ENCODE measurements around the gene CANT1. TPM values are rescaled to one million over a fixed set of nuclear protein-coding genes. Genes with fewer than 3 reads are reported as not detected.

Gene CANT1
- polyA plus RNA-seq, 3 donors = 38.7 to 45.1 (median 39.2) TPM

DNA sequence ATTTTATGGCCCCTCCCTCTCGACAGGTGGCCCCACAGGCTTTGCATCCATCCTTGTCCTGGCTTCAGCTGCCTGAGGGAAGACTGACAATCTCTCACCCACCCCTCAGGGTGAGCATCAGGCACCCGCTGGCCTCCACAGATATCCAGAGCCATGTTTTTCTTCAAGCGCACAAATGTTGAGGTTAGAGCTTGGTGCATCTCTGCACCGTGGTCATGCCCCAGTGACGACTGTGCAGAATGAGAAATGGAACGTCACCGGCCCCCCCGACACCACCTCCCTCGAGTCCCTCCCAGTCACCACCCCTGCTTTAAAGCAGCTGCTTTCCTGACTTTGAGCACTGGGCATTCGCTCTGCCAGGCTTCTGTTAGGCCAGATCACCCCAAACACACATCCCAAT lies 64.6 kb downstream of the CANT1 start:
- DNase-seq (ENCODE audit: low read depth in 3 of 3, low spot score in 2 of 3) = no peak

DNA sequence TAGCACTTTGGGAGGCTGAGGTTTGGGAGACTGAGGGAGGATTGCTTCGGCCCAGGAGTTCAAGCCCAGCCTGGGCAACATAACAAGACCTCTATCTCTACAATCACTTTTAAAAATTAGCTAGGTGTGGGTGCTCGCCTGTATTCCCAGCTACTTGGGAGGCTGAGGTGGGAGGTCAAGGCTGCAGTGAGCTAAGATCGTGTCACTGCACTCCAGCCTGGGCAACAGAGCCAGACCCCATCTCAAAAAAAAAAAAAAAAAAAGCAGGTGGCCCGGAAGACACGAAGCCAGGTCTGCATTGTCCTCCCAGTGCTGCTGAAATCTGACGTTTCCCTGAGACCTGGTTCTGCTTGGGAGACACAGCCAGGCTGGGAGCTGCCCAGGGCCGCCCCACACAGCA lies 65.5 kb downstream of the CANT1 start:
- no peak for DNase-seq (ENCODE audit: low read depth in 3 of 3, low spot score in 2 of 3)

Other genes with a start within 250 kb of the CANT1 start
- gene CYTH1, start 227.5 kb downstream of the CANT1 start, polyA plus RNA-seq (ENCODE audit: insufficient read length in 3 of 3) = 10 to 100 TPM; 21.1 to 24.3 (median 21.8) TPM
- gene USP36, start 168.9 kb downstream of the CANT1 start, polyA plus RNA-seq (ENCODE audit: insufficient read length in 3 of 3) = 10 to 100 TPM; 32.8 to 39.4 (median 38.6) TPM
- gene CEP295NL, start 106.6 kb downstream of the CANT1 start, polyA plus RNA-seq (ENCODE audit: insufficient read length in 3 of 3) = under 1 TPM in 2 of 3 donors, not detected in 1; 0.07 to 0.24 TPM
- gene TIMP2, start 84.4 kb downstream of the CANT1 start, polyA plus RNA-seq (ENCODE audit: insufficient read length in 3 of 3) = 100 to 1,000 TPM; 143 to 162 (median 143) TPM
- gene LGALS3BP, start 29.8 kb downstream of the CANT1 start, polyA plus RNA-seq (ENCODE audit: insufficient read length in 3 of 3) = 100 to 1,000 TPM; 100 to 126 (median 115) TPM
- gene C1QTNF1, start 14.4 kb upstream of the CANT1 start, polyA plus RNA-seq (ENCODE audit: insufficient read length in 3 of 3) = 1 to 10 TPM; 1.5 to 2.7 (median 2.5) TPM
- gene ENGASE, start 65.1 kb upstream of the CANT1 start, polyA plus RNA-seq (ENCODE audit: insufficient read length in 3 of 3) = 10 to 100 TPM in 2 of 3 donors, 1 to 10 TPM in 1; 6.9 to 17.1 (median 14.9) TPM